Dermis blood vessel endothelial cell (primary cell): ENCODE results near the gene KIAA1328. TPM values are rescaled to one million over a fixed set of nuclear protein-coding genes. Genes with fewer than 3 reads are reported as not detected.
"Not testable (repeated sequence)": the region's sequence is repeated elsewhere in the genome, so short reads cannot be mapped to it uniquely, and the experiment has no call there.

Source experiments
- DNase-seq: peaks from one replicate; pipeline ENCODE4 v3.0.0; 2010
- total RNA-seq: library from RNA; depleted of rRNA; stranded (reverse); fragments of >200 nt; gene quantifications from 2 replicates; pipeline ENCODE4 v1.2.3, GENCODE V29; 2014

The KIAA1328 gene
- total RNA-seq, 1 donor from 2014 or later = 5.3 TPM

DNA sequence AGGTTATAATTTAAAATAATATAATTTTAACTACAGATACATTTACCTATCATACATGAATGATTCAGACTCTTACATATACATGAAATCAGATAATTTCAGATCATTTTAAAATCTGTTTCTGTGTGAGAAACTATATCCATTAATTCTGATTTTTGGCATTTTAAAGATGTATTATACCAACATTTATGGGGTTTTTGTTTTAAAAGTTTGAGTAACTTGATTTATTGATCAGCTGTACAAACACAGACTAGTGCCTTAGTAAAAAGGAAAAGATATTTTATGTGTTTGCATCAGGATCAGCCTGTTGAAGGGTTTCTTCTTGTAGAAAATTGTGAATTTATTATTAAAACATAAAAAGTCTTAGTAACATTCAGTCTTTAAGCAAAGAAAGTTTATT is 59.9 kb downstream of the KIAA1328 start:
- DNase-seq = no peak

DNA sequence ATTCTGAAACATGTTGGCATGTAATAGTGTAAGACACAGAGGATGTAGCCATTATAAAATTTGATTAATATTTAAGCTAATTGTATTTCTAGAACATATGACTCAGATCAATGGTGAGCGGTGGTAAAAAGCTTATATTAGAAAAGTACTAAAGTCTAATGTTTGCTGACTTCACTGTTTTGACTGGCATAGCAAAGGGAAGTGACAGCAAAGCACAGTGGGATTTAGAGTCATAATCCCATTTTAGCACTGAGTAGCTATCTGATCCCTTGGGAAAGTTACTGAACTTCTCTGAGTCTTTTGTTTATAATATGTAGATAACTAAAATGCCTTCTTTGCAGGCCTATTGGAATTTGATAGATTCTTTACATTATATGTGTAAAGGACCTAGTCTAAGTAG is 60.4 kb downstream of the KIAA1328 start:
- peak; percentile 37 for DNase-seq

DNA sequence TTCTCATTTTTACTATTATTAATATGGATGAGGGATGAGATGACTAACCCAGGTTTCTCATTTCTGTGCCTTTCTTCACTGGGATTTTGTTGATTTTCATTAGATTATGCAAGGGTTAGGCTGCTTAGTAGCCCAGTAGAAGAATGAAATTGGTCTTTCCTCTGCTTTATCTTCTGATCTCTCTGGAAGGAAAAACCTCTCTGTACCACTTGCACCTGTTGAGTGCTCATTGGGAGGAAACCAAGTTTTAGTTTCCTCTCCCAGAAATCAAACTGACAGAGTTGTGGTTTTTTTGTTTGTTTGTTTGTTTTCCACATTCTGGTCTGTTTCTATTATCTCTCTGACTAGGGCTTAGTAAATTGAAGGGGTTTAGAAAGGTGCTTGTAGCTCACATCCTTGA is 60.8 kb downstream of the KIAA1328 start:
- DNase-seq = no peak

DNA sequence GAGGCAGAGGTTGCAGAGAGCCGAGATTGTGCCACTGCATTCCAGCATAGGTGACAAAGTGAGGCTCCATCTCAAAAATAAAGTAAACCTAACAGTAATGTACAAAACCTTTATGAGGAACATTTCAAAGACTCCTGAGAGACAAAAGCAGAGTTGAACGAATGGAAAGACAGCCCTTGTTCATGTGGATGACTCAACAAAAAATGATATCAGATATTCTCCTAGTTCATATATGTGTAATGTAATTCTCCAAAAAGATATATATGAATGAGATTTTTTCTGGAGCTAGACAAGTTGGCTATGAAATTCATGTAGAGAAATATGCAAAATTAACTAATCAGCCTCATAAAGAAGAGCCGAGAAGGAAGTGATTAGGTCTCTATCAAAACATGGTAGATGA is 61.7 kb downstream of the KIAA1328 start:
- no peak for DNase-seq

DNA sequence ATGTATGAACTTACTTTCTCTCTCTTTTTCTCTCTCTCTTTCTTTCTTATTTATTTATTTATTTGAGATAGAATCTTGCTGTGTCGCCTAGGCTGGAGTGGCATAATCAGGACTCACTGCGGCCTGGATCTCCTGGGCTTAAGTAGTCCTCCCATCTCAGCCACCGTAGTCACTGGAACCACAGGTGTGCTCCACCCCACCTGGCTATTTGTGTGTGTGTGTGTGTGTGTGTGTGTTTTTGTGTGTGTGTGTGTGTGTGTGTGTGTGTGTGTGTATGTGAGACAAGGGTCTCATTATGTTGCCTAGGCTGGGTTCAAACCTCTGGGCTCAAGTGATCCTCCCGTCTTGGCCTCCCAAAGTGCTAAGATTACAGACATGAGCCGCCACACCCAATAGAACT is 64.3 kb downstream of the KIAA1328 start:
- no peak for DNase-seq

DNA sequence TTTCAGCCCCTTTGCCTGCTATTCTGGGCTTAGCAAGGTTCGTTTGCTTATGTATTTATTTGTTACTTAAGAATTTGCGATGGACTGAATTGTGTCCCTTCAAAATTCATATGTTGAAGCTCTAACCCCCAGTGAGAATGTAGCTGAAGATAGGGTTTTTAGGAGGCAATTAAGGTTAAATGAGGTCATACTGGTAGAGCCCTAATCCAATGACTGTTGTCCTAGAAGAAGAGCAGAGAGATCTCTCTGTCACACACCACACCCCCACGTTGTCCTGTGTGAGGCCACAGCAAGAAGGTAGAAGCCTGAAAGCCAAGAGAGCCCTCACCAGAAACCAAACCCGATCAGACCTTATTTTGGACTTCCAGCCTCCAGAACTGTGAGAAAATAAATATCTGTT is 66.7 kb downstream of the KIAA1328 start:
- no peak for DNase-seq

DNA sequence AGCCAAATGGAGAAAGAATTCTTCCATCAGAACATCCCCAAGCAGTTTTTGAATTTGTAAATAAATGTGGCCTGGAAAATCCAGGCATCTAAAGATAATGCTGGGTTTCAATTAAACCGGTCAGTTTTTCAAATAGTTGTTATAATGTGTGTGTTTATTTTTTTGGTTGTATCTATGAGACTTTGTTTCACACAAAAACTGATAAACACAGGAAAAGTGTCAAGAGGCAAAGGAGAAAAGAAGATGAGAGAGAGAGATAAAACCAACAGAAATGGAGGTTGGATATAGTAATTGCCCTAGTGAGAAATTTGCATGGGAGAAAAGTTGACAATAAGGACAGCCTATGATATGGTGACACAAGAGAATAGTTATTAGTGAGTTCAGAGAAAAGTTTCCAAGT is 68.3 kb downstream of the KIAA1328 start:
- DNase-seq = no peak

DNA sequence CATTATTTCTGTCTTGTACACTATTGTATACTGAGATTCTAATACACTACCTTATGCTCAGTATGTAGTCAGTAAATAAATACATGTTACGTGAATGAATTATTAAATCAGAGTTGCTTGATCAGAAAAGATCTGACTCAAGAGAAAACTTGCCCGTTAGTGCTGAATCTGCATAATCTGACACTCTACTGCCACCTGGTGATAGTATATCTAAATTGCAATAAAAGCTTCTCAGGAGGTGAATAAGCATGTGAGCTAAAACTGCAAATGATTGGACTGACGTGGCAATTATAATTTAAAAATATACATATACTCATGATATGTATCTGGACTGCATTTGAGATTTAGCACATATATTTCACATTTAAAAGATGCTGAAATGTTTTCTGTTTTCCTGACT is 70.4 kb downstream of the KIAA1328 start:
- peak; percentile 21 for DNase-seq

DNA sequence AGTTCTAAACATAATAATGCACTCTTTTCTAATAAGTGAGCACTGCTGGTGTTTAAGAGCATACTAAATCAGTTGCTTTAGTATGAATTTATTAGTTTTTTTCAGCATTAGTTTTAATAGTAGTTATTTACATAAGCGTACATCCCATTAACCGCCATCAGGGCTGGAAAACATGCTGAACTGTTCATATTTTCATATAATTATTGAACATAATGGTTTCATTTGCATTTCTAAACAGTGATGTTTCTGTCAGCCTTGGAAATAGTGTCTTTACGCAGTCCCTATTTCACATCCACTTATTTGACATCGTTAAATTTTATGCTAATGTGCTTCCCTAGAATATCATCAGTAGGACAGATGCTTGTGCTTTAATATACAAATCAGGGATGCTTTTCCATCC is 71.5 kb downstream of the KIAA1328 start:
- DNase-seq = no peak

DNA sequence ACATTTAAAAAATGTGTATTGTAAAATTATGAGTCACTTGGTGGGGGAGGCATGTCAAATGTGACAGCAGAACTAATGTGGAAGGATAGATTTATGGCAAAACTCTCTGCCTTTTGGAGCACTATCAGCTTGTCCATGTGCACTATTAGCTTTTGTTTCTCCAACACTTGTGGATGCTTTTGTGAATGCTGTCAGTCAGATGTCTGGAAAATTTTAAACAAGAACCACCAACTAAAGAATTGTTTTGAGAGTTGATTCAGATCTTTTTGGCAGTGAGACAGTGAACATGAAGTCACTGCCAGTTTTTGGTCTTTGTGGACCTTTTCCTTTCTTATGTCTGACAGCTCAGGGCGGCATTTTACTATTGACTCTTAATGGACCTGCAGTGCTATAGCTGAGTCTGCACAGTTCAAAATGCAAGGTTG is 72.4 kb downstream of the KIAA1328 start:
- peak; percentile 28 for DNase-seq

DNA sequence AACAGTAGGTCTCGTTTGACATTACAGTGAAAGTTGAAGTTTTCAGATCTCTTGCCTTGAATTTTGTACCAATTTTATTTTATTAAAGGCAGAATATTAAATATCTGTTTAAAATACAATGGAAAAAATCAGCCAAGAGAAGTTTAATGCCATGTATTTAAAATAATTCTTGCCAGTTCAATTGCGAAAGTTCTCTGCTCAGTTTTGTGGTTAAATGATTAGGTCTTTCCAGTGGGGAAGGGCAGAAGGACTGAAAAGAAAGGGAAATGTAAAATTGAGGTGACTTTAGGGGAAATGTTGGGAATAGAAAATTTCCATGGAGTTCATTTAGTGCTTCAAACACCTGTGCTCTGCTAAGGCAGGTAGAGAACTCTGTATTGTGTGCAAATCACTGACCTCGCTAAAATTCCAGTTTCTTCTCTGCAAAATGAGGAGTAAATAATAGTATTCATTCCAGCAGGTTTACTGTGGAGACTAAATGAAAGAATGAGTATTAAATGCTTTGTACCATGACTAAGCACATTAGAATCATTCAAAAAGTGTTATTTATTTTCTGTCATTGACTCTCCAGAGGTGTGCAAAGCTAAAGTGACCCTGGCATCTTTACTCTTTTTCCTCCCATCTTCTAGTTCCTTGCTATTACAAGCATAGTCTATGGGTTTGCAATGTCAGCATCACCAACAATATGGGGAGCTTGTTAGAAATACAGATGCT is 74.4 kb downstream of the KIAA1328 start:
- DNase-seq = no peak

DNA sequence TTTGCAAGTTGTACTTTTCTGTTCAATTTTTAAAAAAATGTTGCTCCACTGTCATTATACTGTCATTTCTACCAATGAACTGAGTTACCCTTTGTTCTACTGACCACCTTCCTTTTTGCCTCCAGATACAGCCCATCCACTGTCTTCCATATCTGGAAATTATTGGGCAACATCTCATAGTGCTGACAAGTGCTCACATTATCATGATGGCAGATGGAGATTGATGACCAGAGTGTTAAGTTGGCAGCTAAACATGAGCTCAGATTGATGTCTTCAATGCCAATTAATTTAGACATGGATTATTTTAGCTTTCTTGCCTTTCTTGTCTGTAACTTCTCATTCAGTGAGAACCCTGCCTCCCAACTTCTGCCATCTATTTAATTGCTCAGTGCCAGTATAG is 76.6 kb downstream of the KIAA1328 start:
- DNase-seq = no peak

DNA sequence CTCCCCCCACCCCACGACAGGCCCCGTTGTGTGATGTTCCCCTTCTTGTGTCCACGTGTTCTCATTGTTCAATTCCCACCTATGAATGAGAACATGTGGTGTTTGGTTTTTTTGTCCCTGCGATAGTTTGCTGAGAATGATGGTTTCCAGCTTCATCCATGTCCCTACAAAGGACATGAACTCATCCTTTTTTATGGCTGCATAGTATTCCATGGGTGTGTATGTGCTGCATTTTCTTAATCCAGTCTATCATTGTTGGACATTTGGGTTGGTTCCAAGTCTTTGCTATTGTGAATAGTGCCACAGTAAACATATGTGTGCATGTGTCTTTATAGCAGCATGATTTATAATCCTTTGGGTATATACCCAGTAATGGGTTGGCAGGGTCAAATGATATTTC is 80.4 kb downstream of the KIAA1328 start:
- DNase-seq = not testable (repeated sequence)

DNA sequence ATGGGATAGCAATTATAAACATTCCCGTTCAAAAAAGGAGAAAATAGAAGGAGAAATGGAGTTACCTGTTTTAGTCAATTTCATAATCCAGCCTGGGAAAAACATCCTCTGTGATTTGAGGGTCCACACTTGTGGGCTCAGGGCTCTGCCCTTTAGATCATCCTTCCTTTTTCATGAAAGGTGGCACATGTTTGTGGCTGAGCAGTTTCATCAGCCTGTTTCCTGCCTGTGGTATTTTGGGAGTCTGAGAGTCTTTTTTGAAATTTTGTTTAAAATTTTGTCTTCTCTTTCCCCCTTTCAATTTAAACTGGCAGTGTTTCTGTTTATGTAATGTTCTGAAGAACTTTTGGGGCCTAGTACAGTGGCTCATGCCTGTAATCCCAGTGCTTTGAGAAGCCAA is 84.0 kb downstream of the KIAA1328 start:
- DNase-seq = no peak

DNA sequence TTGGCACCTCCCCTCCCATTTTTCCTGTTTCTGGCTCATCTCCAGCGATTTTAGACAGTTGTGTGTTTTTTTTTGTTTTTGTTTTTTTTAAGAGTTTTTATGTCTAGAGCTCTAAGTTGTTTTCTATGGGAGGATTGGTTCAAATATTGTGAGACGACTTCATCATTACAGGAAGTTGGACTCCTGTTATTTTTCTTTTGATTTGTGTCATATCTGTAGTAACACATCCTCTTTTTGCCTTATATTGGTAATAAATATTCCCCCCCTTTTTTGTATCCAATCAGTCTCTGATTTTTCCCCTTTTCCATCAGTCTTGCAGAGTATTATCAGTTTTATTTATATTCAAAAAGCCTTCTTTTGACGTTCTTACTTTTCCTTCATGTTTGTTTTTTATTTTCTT is 89.0 kb downstream of the KIAA1328 start:
- no peak for DNase-seq

DNA sequence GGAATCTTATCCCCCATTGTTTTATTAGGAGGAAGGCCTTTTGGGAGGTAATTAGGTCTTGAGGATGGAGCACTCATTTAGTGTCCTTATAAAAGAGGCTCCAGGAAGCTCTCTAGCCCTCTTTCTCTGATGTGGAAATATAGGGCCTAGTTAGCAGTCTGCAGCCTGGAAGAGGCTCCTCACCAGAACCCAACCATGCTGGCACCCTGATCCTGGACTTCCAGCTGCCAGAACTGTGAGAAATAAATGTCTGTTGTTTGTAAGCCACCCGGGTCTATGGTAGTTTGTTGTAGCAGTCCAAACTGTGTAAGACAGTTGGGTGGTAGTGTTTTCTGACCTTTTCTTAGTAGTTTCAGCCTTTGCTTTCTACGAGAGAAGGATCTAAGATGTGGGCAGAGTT is 100.7 kb downstream of the KIAA1328 start:
- no peak for DNase-seq

DNA sequence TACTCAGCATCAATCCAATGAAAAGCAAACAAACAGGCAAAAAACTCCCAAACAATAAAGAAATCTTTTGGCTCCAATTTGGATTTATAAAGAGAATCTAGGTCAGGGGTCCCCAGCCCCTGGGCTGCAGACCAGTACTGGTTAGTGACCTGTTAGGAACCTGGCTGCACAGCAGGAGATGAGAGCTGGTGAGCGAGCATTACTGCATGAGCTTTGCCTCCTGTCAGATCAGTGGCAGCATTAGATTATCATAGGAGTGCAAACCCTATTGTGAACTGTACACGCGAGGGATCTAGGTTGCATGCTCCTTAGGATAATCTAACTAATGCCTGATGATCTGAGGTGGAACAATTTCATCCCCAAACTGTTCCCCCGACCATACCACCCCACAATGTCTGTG is 102.2 kb downstream of the KIAA1328 start:
- no peak for DNase-seq

DNA sequence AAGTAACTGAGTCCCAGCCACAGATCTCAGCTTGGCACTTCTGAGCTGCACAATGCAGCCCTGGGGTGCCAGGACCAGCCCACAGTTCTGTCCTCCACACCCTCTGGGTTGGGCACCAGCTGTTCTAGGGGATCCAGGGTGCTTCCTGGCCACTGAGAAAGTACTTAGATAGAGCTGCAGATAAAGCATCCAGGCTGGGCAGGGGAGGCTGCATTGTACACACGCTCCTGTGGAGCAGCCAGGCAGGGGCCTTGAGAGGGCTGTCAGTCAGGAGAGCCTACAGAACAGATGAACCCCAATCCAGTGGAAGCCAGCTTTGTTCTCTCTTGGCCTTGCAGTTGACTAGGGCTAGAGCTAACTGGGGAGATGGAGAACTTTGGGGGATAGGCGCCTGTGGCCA is 104.6 kb downstream of the KIAA1328 start:
- DNase-seq = no peak

DNA sequence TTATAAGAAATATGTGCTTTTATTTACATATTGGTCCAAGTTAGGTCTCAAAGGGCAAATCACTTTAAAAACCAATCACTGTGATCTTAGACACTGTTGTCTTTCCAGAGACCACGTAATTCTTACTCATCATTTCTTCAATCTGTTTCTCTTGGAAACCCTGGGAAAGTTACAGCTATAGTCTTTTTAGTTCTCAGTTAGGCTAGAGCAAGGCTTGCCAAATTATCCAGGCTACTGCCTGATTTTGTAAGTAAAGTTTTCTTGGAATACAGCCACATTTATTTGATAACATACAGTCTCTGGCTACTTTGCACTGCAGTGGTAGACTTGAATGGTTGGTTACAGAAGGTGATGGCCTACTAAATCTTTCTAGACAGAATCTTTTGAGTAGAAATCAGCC is 106.0 kb downstream of the KIAA1328 start:
- DNase-seq = no peak

DNA sequence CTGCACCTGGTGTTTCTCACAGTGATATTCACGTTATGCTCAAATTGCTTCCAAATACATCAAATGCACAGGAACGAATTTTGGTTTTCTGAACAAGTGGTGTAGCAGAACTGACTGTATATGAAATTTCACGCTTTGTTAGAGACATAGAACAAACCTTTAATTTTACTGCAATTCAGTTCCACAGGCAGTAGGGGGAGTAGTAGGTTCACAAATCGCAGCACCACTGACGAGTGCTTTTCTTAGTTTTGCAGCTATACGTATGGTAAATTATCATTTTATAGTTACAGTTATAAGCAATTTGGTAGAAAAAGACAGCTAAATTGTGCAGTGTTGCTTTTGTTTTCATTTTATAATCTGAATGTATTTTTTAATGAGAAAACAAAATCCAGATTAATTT is 113.3 kb downstream of the KIAA1328 start:
- peak; percentile 62 for DNase-seq

DNA sequence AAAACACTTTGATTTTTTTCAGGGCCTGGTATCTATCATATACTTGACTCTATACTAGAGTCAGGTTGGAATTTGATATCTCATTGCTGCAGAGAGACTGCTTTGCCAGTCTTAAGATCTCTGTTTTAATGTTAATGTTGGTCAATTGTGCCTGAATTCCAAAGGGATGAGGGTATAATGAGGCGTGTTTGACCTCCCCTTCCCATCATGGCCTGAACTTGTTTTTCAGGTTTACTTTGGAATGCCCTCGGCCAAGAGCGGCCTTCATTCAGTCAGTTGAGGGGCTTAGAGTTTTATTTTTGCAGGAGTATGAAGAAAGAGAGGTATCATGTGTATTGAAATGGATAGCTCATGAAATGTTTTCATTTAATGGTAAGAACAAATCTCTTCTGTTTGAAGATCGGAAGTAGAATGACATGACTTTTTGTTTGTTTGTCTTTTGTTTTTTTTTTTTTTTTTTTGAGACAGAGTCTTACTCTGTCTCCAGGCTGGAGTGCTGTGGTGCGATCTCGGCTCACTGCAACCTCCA is 119.0 kb downstream of the KIAA1328 start:
- no peak for DNase-seq

DNA sequence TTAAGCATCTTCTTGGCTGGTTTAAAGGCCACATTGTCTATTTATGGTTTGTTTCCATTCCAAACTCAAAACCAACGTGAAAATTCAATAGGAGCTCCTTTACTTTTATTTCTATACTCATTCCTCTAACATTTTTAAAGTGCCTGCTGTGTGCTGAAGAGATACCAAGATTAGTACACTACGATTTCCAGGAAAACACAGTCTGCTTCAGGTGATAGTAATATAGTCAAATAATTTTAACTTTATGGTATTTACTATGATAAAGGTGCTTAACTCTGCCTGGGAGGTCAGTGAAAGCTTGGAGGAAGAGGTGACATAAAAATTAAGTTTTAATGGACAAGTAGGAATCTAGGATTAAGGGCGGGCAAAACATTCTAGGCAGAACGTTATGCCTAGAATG is 121.4 kb downstream of the KIAA1328 start:
- no peak for DNase-seq

DNA sequence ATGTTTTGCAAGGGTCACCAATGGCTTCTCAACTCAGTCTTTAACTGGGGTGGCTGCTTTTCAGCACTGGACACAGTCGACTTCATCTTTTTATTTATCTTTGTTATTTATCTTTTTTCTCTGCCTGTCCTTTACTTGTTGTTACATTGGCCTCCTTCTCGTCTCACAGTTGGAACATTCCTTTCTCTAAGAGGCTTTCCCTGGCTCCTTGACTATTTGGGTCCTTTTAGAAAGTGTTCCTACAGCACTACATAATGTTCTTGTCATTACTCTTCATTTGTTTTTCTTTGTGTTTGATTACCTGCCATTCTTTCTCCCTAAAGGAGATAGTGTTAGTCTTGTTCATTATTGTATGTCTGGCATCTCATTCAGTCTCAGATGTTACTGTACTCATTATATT is 122.0 kb downstream of the KIAA1328 start:
- no peak for DNase-seq

DNA sequence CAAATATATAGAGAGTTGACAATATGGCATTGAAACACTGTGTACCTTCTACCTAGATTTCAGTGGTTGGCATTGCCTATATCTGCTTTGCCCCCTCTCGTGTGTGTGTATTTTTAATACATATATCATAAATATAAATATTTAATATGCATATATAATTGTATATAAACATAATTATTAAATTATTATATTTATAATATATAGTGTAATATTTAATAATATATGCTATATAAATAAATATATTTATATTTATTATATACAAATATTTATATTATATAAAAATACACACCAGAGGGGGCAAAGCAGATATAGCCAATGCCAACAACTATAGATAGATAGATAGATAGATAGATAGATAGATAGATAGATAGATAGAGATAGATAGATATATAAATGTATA is 124.1 kb downstream of the KIAA1328 start:
- DNase-seq = no peak

DNA sequence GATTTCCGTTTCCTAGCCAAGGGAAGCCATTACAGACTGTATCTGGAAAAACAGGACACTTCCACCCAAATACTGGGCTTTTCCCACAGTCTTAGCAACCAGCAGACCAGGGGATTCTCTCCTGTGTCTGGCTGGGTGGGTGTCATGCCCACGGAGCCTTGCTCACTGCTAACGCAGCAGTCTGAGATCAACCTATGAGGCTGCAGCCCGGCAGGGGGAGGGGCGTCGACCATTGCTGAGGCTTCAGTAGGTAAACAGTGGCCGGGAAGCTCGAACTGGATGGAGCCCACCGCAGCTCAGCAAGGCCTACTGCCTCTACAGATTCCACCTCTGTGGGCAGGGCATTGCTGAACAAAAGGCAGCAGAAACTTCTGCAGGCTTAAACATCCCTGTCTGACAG is 131.1 kb downstream of the KIAA1328 start:
- DNase-seq = no peak
